Epithelial cell of umbilical artery (primary cell): ENCODE measurements around the gene MCRIP1. TPM values are rescaled to one million over a fixed set of nuclear protein-coding genes. Genes with fewer than 3 reads are reported as not detected.

Experiments
- total RNA-seq: library from RNA; depleted of rRNA; stranded (reverse); fragments of >200 nt; gene quantifications from 2 replicates; pipeline ENCODE4 v1.2.3, GENCODE V29; 2014

MCRIP1 gene, protein sequence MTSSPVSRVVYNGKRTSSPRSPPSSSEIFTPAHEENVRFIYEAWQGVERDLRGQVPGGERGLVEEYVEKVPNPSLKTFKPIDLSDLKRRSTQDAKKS
- total RNA-seq: 126 and 148 TPM in 2 replicates

DNA sequence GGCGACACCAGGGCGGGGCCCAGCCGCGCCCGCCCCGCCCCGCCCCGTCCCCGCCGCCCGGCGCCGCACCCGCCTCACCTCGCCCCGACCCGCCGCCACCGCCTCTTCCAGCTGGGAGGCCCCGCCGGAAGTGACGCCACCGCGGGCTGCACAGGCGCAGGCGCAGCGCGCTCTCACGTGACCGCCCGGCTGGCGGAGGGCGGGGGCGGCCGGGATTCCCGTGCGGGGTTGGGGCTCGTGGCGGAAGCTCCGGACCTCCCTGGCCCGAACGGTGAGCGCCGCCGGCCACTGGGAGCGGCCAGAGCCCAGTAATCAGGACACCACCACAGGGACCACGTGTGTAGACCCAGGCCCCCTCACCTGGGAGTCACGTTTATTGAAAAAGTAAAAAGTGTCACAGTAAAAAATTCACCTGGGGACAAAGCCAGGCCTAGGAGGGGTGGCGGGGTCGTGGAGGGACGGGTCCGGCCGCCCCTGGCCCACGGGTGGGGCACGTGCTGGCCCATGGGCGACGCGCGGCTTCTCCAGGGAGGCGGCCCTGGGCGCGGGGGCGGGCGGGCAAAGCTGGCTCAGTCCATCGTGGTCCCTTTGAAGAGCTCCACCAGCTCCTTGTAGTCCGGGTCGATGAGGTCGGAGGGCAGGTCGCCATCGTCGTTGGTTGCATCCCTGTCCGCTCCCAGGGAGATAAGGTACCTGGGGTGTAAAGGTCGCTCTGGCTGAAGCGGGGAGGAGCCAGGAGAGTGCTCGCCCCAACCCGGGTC is at the start of gene MCRIP1:
MCRIP1 (minus strand) TSS at position 132 of the 761 bp plus-strand sequence. CDS start 8,785 bp downstream, outside the sequence.

DNA sequence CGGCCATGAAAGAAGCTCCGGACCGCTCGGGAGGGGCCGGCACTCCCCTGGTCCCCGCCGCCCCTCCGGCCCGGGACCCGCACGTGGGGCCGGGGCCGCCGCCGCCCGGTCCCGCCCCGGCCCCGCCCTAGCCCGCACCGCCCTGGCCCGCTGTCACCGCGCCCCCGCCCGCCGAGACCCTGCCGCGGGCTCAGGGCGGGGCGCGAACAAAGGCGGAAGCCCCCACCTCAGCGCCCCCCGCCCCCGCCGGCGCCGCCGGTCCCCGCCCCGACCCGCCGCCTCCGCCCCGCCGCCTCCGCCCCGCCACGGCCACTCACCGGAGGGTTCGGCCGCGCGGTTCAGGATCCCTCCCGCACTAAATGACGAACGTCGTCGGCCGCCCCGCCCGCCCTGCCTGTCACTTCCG is 37.9 kb upstream of the MCRIP1 start, which contains the start of gene ARHGDIA:
ARHGDIA (minus strand) TSS at position 357 of the 406 bp plus-strand sequence. CDS start 1,407 bp downstream, outside the sequence.

DNA sequence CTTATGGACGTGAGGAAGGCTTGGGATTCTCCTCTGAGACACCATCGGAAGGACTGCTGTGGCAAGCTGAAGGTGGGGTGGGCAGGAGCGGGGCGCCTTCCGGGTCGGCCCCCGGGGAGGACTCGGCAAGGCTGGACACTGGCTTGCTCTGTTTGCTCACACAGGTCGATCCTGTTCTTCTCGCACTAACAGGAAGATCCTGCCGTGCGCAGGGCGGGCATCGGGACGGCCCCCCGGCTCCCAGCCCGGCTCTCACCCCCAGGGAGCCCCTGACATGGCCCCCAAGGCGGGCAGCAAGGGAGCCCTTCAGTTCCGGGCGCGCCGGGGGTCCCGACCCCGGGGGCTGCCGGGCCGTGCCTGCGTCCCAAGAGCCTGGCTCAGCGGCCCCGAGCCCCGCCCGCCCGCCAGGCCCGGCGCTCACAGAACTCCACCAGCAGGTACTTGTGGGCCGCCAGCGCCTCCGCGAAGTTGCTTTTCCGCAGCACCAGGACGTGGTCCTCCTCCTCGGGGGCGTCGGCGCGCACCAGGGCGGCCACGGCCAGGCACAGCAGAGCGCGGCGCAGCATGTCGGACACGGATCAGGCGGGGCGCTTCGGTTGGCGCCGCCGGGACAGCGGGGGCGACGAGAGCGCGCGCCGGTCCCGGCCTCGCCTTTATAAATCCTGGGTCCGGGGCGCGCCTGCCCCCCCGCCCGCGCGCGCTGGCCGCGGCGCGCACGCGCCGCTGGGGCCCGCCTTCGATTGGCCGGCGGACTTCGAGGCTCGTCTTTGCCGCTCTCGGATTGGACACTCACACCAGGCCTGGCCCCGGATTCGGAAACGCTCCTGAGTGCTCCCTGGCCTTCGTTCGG is 27.0 kb upstream of the MCRIP1 start, which contains the start of gene P4HB:
P4HB (minus strand) TSS at position 630 of the 850 bp plus-strand sequence; CDS start at position 566, 64 bp downstream.

DNA sequence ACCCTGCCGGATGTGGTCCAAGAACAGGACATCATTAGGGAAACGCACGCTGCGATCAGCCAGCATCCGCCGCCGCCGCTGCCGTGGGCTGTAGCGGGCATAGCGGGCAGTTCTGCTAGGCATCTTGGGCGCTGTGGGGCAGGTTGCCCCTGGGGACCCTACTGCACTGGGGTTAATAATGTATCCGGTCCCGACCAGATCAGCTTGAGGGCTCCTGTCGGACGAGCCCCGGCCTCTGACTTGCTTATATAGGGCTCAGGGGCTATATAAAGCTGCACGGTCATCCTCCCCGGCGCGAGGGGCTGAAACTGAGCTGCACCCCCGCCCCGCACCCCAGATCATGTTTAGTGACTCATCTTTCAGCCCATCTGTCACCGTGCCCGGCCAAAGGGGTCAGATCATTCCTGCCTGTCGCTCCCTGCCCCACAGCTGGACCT is 1.8 kb upstream of the MCRIP1 start, which contains the start of gene PPP1R27:
PPP1R27 (minus strand) TSS at position 220 of the 437 bp plus-strand sequence; CDS start at position 123, 97 bp downstream.

DNA sequence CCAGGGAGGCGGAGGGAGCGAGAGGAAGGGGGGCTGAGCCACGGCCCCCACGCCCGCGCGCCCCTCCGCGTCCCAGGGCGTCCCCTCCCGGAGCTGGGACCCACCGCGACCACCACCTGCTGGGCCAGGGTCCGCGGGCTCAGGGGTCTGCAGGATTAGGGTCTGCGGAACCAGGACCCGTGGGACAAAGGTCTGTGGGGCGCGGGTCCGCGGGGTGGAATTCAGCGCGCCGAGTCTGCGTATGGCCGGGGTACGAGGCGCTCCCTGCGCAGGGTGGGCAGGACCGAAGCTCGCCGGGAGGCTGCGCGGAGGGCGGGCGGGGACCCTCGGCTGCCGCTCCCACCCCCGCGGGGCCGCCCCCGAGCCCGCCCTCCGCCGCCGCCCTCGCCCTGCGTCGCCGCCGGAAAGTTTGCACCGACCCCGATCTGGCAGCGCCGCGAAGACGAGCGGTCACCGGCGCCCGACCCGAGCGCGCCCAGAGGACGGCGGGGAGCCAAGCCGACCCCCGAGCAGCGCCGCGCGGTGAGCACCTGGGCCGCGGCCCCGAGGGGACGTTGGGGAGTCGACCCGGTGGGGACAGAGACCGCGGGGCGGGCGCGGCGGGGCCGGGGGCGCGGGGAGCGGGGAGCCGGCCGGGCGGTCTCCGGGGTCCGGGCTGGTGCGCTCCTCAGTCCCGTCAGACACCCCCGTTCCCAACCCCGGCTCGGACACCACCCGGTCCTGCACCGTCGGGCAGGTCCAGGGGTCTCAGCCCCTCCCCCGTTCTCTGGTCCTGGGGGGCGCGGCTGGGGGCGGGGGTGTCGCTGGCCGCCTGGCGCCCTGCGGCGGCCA is 29.1 kb downstream of the MCRIP1 start, which contains the start of gene GCGR:
GCGR (plus strand) TSS at position 423 of the 831 bp plus-strand sequence. CDS start 4,869 bp downstream, outside the sequence.

Other genes starting within 250 kb of the MCRIP1 start
- 75.4 and 83.9 TPM in 2 replicates for gene NPLOC4, start 196.2 kb downstream of the MCRIP1 start, total RNA-seq
- 0.32 and 0.46 TPM in 2 replicates for gene TSPAN10, start 196.1 kb downstream of the MCRIP1 start, total RNA-seq
- 0.76 and 0.97 TPM in 2 replicates for gene PDE6G, start 176.7 kb downstream of the MCRIP1 start, total RNA-seq
- 33.7 and 39.6 TPM in 2 replicates for gene OXLD1, start 166.7 kb downstream of the MCRIP1 start, total RNA-seq
- gene CCDC137, start 166.6 kb downstream of the MCRIP1 start, total RNA-seq: 9.3 and 10.7 TPM in 2 replicates
- gene ARL16, start 149.5 kb downstream of the MCRIP1 start, total RNA-seq: 21.1 and 39.6 TPM in 2 replicates
- 64.3 and 78.6 TPM in 2 replicates for gene HGS, start 149.3 kb downstream of the MCRIP1 start, total RNA-seq
- 11.0 and 13.7 TPM in 2 replicates for gene MRPL12, start 129.9 kb downstream of the MCRIP1 start, total RNA-seq
- gene SLC25A10, start 121.0 kb downstream of the MCRIP1 start, total RNA-seq: 17.5 and 21.6 TPM in 2 replicates
- not detected in 2 replicates for gene GCGR, start 29.1 kb downstream of the MCRIP1 start, total RNA-seq
- not detected in 2 replicates for gene PPP1R27, start 1.8 kb upstream of the MCRIP1 start, total RNA-seq
- gene P4HB, start 27.2 kb upstream of the MCRIP1 start, total RNA-seq: 648 and 838 TPM in 2 replicates
- 59.0 and 168 TPM in 2 replicates for gene ARHGDIA, start 38.0 kb upstream of the MCRIP1 start, total RNA-seq
- gene ALYREF, start 58.3 kb upstream of the MCRIP1 start, total RNA-seq: 233 and 248 TPM in 2 replicates
- gene ANAPC11, start 58.4 kb upstream of the MCRIP1 start, total RNA-seq: 208 and 256 TPM in 2 replicates
- gene NPB, start 68.9 kb upstream of the MCRIP1 start, total RNA-seq: not detected in 2 replicates
- 45.5 and 59.4 TPM in 2 replicates for gene PCYT2, start 78.1 kb upstream of the MCRIP1 start, total RNA-seq
- 17.2 and 36.6 TPM in 2 replicates for gene SIRT7, start 84.9 kb upstream of the MCRIP1 start, total RNA-seq
- 13.3 and 17.2 TPM in 2 replicates for gene MAFG, start 94.4 kb upstream of the MCRIP1 start, total RNA-seq
- gene PYCR1, start 104.0 kb upstream of the MCRIP1 start, total RNA-seq: 114 and 138 TPM in 2 replicates
- not detected in 2 replicates for gene MYADML2, start 113.9 kb upstream of the MCRIP1 start, total RNA-seq
- not detected in 2 replicates for gene NOTUM, start 127.9 kb upstream of the MCRIP1 start, total RNA-seq
- 19.8 and 21.4 TPM in 2 replicates for gene ASPSCR1, start 144.3 kb upstream of the MCRIP1 start, total RNA-seq
- 78.9 and 79.6 TPM in 2 replicates for gene CENPX, start 189.6 kb upstream of the MCRIP1 start, total RNA-seq
- 21.8 and 29.8 TPM in 2 replicates for gene LRRC45, start 190.0 kb upstream of the MCRIP1 start, total RNA-seq
- 17.5 and 40.0 TPM in 2 replicates for gene RAC3, start 198.4 kb upstream of the MCRIP1 start, total RNA-seq
- gene DCXR, start 204.4 kb upstream of the MCRIP1 start, total RNA-seq: 66.1 and 75.0 TPM in 2 replicates
- gene RFNG, start 218.5 kb upstream of the MCRIP1 start, total RNA-seq: 19.8 and 22.2 TPM in 2 replicates
- gene GPS1, start 218.6 kb upstream of the MCRIP1 start, total RNA-seq: 95.9 and 105 TPM in 2 replicates
- gene DUS1L, start 232.5 kb upstream of the MCRIP1 start, total RNA-seq: 59.8 and 77.2 TPM in 2 replicates